Suprapubic skin (tissue), 3 donors: Measurements from ENCODE around the gene OR5V1.
"Not testable (repeated sequence)": the region's sequence is repeated elsewhere in the genome, so short reads cannot be mapped to it uniquely, and the experiment has no call there.

Experiments used
- POLR2A ChIP-seq, 2 donors: fragments of 450-650 bp; IDR thresholded peaks; one replicate each; pipeline ENCODE4 v1.6.1; 2017; ENCODE audit warnings: antibody characterized with exemption in 2 of 2, mild to moderate bottlenecking in 2 of 2, moderate library complexity in 2 of 2
- TF ChIP-seq, protein P1 (sequence below), 2 donors: fragments of 200-600 bp in 1 of 2; fragments of 450-650 bp in 1 of 2; sonication (generic) in 1 of 2; IDR thresholded peaks; one replicate each; pipeline ENCODE4 v1.5.1; 2016 to 2019; ENCODE audit warnings: antibody characterized with exemption in 2 of 2, mild to moderate bottlenecking in 1 of 2, moderate library complexity in 1 of 2

DNA sequence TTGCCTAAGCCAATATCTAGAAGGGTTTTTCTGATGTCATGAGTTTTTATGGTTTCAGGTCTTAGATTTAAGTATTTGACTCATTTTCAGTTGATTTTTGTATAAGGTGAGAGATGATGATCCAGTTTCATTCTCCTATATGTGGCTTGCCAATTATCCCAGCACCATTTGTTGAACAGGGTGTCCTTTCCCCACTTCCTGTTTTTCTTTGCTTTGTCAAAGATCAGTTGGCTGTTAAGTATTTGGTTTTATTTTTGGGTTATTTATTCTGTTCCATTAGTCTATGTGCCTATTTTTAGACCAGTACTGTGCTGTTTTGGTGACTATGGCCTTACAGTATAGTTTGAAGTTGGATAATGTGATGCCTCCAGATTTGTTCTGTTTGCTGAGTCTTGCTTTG is 45.3 kb downstream of the OR5V1 start:
- not testable (repeated sequence) for TF ChIP-seq POLR2A (IDR thresholded peaks at IDR 0.05)
- TF ChIP-seq, protein P1, sequence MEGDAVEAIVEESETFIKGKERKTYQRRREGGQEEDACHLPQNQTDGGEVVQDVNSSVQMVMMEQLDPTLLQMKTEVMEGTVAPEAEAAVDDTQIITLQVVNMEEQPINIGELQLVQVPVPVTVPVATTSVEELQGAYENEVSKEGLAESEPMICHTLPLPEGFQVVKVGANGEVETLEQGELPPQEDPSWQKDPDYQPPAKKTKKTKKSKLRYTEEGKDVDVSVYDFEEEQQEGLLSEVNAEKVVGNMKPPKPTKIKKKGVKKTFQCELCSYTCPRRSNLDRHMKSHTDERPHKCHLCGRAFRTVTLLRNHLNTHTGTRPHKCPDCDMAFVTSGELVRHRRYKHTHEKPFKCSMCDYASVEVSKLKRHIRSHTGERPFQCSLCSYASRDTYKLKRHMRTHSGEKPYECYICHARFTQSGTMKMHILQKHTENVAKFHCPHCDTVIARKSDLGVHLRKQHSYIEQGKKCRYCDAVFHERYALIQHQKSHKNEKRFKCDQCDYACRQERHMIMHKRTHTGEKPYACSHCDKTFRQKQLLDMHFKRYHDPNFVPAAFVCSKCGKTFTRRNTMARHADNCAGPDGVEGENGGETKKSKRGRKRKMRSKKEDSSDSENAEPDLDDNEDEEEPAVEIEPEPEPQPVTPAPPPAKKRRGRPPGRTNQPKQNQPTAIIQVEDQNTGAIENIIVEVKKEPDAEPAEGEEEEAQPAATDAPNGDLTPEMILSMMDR (IDR thresholded peaks at IDR 0.05): not testable (repeated sequence)
